Stimulated activated CD4-positive, alpha-beta T cell treated with anti-CD3 and anti-CD28 coated beads, Interleukin-1b, Interleukin-23, amount 100 ng/mL, for 4 hours (primary cell): ENCODE measurements around the gene PAM.

ENCODE experiments used
- DNase-seq, 2 donors: peaks; one replicate each; pipeline ENCODE4 v3.0.0-alpha.2; 2020; ENCODE audit warnings: low read depth in 2 of 2

Gene PAM

GRCh38 chr5:102937894-102938293, 182.8 kb downstream of the PAM start:
- no peak for DNase-seq

DNA sequence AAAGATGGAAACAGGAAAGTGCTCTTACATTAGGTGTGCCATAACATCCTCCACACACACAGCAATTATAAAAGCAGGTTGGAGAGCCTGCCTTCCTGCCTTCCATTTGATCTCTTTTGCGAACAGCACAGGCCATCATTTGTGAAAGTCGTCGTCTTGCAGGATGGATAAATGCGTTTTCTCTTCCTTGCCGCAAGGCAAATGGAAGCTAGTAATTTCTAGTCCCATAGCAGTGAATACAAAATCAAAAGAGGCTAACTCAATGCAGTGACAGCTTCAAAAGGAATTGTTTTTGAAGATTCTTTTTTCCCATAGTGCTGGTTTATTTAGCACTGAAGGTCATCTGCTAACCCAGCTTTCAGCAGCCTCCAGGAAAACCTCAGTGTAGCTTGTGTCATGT, 186.0 kb downstream of the PAM start:
- no peak for DNase-seq

GRCh38 chr5:102946414-102946813, 191.3 kb downstream of the PAM start:
- no peak for DNase-seq

GRCh38 chr5:102946971-102947370, 191.9 kb downstream of the PAM start:
- DNase-seq, result no peak

DNA sequence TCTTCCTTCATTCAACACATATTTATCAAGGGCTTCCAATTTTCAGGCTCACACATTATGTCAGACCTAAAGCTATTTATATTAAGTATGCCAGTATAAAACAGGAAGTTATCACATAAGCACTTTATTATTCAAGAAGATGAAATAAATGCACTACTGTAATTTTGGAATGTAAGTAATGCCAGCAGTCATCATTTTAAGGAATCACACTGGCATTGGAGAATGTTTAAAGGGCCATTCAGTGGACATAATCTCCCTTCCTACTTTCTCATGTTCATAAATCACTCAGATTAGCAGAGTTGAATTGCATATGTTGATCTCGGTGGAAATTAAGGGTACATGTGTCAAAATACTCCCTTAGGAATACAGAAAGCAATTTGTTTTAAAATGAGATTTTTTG, 200.4 kb downstream of the PAM start:
- DNase-seq, result no peak

DNA sequence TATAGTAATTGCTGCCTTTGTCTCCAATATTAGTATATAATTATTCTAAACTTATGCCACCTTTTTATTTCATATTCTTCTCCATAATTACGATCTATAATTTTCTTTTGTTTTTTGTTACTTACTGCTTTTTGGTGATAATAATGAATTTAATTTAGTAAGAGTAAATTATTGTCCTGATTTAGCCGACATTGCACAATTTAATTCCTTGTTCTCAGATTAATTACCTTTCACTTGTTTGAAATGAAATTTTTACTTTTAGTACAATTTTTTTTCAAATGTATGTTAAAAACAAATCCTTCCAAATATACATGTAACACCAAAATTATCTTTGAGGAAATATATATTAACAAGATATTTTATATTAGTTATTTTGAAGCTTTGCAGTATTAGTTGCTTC, 201.5 kb downstream of the PAM start:
- DNase-seq, result no peak

- no peak for DNase-seq
Observed at GRCh38 chr5:102957141-102957540, 202.0 kb downstream of the PAM start.

GRCh38 chr5:102958481-102959011, 203.4 kb downstream of the PAM start:
- DNase-seq, result no peak

GRCh38 chr5:102959055-102959454, 203.9 kb downstream of the PAM start:
- DNase-seq, result no peak

DNA sequence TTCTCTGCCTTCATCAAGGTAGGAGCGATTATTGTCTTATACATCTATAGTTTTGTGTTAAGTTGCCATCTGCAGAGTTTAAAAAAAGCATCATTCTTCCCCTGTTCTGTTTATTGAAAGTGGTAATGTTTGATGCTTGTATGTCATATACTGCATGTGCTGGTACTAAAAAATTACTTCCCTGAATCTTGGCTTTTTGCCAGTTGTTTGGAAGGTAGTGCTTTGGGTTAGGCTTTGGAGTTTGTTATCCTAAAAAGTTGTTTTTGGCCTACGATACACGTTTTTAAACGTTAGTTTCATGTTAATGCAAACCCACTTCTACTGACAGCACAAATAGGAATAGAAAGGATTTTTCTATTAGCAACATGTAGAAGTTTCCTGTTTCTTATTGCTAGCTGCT, 206.6 kb downstream of the PAM start:
- no peak for DNase-seq

GRCh38 chr5:102965653-102966052, 210.5 kb downstream of the PAM start:
- DNase-seq, result no peak

DNA sequence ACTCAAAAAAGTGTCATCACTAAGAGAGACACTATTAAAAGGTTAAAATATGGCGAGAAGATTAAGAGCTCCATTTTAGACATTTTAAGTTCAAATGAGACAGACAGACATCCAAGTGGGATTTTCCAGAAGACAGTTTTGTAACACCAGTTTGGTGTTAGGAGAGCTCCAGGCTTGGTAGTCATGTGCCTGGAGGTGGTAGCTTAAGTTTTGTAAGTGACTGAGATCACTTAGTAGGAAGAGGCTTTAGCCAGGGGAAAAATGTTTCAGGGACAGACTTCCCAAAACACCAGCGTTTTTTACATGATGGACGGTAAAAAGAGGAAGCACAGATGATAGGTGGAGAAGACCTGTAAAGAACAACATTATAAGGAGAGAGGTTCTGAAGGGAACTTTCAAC, 214.5 kb downstream of the PAM start:
- DNase-seq, result no peak

DNA sequence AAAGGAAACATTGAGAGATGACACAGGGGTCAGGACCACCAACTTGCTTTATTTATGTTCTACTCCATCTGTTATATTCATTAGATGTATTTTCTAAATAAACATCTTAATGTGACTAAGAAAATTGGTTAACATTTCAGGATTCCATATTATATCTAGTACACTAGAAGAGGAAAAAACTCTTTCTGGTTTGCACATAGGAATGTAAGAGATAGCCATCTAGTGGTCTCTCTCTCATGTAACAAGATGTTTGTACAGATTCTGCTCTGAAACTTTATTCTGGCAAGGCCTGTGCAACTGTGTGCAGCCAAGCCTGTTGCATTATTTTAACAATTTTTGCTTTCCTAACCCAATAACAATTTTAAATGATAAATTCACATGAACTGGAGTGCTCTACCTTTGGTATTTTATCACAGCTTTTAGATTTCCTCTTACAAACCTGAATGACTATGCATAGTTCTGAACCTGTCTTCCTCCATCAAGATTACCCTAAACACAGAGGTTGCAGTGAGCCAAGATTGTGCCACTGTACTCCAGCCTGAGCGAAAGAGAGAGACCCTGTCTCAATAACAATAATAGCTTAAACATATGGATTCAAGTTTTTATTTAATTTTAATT, 216.7 kb downstream of the PAM start:
- DNase-seq, result no peak

DNA sequence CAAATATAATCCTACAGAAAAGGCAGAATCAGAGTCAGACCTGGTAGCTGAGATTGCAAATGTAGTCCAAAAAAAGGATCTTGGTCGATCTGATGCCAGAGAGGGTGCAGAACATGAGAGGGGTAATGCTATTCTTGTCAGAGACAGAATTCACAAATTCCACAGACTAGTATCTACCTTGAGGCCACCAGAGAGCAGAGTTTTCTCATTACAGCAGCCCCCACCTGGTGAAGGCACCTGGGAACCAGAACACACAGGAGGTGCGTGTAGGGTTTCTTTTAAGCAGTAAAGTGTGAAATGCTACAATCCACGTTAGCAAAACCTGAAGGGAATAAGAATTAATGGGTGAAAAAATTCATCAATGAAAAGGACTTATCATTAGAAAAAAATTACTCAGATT, 219.1 kb downstream of the PAM start:
- DNase-seq, result no peak

GRCh38 chr5:102975045-102975444, 219.9 kb downstream of the PAM start:
- no peak for DNase-seq

DNA sequence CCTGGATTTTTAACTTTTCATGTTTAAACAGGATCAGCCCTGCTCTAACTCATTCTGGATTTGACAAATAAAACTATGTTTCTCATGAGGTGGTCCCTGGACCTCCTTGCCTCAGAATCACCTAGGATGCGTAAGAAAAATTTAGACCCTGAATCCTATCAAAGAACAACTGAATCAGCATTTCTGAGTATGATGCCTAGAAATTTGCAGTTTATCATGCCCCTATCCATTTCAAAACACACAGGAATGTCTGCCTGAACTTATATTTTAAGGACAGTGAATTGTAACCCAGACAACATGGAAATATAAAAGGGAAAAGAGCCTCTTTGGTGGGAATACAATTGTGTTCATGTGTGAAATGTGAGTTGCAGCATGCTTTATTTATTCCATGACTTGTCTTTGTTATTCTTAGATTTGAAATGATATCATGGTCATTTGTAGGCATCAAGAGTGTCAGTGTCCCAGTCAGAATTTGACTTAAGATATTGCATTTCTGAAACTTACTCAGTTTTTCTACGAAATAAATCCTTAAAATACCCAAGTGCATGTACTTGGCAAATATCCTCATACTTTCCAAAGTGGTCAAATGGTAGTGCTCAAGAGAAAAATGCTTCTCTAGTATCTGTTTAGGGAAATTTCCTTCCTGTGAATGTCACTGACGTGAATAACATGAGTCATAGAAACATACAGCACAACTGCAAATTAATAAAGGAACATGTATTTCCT, 220.5 kb downstream of the PAM start:
- DNase-seq, result no peak

DNA sequence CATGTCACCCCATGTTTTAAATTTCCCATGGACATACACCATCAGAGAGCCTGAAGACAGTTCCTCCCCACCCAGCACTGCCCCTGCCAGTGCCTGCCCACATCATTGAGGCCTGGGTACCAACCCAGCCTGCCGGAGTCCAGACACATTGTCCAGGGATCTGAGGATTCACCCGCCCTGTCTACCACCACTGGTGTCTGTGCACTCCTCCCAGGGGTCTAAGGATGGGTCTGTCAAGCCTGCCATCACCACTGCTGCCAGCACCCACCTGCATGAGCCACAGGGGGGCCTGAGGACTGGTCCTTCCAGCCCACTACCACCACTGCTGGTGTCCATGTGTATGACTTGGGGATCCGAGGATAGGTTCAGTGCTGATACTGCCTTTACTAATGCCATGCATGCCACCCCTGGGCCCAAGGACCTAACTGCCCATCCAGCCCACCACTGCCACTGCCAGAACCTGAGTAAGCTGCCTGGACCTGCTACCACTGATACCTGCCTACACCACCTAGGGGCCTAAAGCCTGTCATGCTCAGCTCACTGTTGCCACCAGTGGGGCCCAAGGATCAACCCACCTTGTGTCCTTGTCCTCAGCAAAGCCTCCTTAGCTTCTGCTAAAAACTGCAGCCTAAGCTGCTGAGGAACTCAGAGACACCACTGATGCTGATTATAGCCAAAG, 227.0 kb downstream of the PAM start:
- no peak for DNase-seq

DNA sequence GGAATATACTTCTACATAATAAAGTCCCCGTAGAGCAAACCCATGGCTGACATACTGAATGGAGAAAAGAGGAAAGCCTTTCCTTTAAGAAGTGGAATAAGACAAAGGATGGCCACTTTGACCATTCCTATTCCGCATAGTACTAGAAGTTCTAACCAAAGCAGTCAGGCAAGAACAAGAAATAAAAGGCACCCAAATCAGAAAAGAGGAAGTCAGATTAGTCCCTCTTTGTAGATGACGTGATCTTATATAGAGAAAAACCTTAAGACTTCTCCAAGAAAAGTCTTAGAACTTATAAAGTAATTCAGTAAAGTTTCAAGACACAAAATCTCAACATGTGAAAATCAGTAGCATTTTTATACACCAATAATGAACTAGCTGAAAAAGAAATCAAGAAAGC, 231.0 kb downstream of the PAM start:
- DNase-seq, result no peak

DNA sequence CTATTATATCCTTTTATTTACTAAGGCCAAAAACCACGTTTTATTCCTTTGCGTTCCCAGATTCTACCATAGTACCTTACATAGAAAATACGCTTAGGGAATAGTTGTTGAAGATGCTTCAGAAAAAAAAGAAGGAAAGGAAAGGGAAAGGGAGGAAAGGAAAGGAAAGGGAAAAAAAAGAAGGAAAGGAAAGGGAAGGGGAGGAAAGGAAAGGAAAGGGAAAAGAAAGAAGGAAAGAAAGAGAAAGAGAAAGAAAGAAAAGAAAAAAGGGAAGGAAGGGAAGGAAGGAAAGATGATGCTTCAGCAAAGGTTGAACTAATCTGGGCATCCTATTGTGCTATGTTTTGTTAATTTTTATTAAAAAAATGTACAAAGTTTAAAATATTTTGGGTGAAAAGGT, 233.4 kb downstream of the PAM start:
- no peak for DNase-seq

- DNase-seq, result no peak
Observed at GRCh38 chr5:102991802-102992201, 236.7 kb downstream of the PAM start.

DNA sequence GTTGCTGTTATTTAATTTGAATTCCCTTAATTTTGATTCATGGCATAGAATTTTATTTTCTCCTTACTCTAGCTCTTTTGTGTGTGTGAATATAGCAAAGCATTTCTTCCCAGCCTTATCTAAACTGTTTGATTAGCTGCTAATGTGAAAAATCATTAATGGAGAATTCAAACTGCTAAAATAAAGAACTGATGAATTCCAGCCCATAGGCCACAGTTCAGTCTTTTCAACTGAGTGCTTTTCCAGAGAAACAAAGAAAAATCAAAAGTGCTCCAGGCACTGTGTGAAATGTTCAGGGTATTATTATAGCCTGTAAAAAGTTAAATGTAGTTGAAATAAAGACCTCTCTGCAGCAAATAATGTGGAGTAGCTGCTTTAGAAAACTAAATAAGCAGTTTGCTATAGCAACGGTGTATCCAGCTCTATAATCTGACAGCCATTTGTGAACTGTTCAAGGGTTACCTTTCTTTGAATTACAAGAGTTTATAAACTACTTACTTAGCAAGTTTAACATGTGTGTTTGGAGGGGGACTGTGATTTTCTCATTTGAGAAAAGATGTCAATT, 241.0 kb downstream of the PAM start:
- DNase-seq, result no peak

DNA sequence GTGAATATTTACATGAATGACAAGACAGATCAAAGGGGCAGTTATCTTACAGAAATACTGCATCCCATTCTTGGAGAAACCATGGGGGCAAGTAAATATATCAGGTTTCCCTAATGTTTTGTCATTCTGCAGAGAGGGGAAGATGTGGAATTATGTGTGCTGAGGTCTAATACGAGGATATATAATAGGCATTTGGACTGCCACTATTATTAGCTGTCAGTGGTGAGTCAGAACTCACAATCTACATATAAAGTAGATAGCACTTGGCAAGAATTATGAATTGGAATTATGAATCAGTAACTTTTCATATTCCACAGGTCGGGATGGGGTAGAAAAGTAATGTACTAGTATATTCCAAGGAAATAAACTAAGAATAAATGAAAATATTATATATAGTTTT, 243.1 kb downstream of the PAM start:
- no peak for DNase-seq

- no peak for DNase-seq
Observed at GRCh38 chr5:102999191-102999590, 244.1 kb downstream of the PAM start.
